GM18951 (cell line): ENCODE results near the gene GALNT2.

Source experiments
- POLR2A ChIP-seq: IDR thresholded peaks from 4 replicates; pipeline ENCODE4 v1.6.1; 2011; ENCODE audit warnings: mild to moderate bottlenecking; ENCODE audit not compliant: insufficient read length, insufficient read depth; ENCODE audit errors: extremely low read depth
- in situ Hi-C: fragments of 300-500 bp; cut with MboI; formaldehyde crosslinking; loops from one replicate; pipeline ENCODE4 v1.12.0; 2022; ENCODE audit warnings: low sequenced_read_pairs, mixed read lengths, inconsistent platforms; ENCODE audit not compliant: unreplicated experiment

The GALNT2 gene

GRCh38 chr1:230109066-230109465 lies 42.0 kb downstream of the GALNT2 start:
- no peak for TF ChIP-seq POLR2A
- in situ Hi-C loops, result no loop called here

DNA sequence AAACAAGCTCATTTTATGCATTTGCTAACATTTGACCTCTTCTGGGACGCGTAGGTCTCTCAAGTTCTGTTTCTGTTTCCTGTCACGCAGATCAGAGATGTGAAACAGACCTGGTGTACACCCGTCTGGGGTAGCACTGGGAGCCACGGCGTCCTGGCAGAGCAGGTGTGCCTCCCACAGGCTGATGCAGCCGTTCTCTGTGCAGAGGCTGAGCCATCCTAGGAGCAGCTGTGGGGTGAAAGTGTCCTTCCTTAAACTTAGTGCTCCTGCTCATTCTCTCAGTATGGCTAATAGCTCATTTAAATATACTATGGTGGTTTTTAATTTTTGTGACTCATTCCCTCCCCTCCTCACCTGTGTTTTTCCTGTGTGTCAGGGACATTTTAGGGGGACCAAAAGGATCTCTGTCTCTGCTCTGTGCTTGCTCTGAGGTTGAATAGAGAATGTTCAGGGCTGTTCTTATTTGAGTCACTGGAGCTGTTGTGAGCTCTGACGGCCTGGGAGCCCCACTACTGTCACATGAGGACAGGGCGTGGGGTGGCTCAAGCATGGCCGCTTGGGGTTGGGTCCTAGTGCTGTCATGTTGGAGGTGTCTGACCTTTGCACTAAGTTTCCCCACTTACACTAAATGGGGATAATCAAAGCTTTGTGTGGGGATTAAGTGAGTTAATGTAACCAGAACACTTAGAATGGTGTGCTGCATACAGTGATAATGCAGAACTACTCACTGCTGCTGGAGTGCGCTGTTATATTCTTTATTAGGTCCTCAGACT lies 43.0 kb downstream of the GALNT2 start:
- in situ Hi-C loops, result no loop called here
- peak; percentile 46 for TF ChIP-seq POLR2A

DNA sequence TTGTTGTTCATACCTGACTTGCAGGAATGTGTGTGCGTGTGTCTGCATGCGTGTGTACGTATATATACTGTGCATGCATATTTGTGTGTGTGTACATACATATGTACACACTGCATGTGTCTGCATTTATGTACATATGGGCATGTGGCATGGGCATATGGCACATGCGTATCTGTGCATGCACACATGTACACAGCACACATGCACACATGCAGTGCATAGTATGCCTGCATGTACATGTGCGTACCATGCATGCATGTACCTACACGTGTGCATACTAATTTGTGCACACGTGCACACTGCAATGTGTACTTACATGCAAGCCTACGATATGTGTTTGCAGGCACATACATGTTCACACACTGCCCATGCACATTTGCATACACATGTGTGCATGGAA lies 43.9 kb downstream of the GALNT2 start:
- in situ Hi-C loops, result no loop called here
- no peak for TF ChIP-seq POLR2A

- TF ChIP-seq POLR2A, result no peak
- in situ Hi-C loops, result no loop called here
Measured at GRCh38 chr1:230112131-230112701, 45.2 kb downstream of the GALNT2 start.

DNA sequence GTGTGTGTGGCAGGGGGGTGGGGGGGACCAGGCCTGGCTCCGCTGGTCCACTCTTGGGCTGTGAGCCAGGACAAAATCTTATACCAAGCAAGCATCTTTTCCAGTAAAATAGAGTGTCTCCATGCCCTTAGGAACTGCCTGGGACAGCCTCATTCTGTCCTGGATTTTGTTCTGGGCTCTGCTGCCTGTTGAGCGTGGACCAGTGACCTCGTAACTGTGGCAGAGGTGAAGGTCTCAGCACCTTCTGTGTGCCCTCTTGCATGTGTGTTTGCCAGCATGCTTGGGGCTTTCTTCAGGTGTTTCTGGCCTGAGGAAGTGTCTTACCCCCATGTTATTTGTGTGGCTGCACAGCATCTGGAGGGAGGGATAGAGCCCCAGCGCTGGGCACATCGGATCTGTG lies 45.7 kb downstream of the GALNT2 start:
- TF ChIP-seq POLR2A, result no peak
- in situ Hi-C loops, result no loop called here

DNA sequence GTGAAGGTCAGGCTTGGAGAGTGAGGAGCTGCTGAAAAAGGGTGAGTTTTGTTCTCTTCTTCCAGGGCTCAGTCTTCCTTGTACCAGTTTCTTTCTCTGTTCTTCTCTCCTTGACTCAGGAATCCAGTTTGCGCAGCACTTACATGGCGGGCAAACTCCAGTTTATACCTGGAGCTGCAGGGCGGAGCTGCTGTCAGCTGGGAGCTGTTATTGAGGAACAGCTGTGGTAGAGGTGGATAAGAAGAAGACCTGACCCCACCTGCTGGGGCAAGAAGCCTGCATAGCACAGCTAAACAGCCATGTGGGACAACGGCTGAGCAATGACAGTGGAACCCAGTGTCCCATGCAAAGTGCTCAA lies 46.2 kb downstream of the GALNT2 start:
- in situ Hi-C loops, result no loop called here

GRCh38 chr1:230113593-230114236 lies 46.7 kb downstream of the GALNT2 start:
- in situ Hi-C loops, result no loop called here
- no peak for TF ChIP-seq POLR2A

More for the DNA sequence above, 46.2 kb downstream of the GALNT2 start:
- TF ChIP-seq POLR2A, result no peak

- TF ChIP-seq POLR2A, result no peak
- in situ Hi-C loops, result no loop called here
Measured at GRCh38 chr1:230114237-230114651, 47.2 kb downstream of the GALNT2 start.

DNA sequence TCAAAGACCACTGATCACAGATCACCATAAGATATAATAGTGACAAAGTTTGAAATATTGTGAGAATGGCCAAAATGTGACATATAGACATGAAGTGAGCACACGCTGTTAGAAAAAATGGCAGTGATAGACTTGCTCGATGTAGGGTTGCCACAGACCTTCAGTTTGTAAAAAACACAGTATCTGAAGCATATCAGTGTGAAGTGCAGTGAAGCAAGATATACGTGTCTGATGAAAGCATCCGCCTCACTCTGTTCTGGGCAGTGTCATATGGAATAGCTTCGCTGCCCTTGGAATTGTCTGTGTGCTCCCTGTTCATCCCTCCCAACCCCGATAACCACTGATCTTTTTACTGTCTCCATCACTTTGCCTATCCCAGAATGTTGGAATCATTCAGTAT lies 50.7 kb downstream of the GALNT2 start:
- no peak for TF ChIP-seq POLR2A
- in situ Hi-C loops, result no loop called here

- in situ Hi-C loops, result no loop called here
Measured at GRCh38 chr1:230119340-230119739, 52.3 kb downstream of the GALNT2 start.

DNA sequence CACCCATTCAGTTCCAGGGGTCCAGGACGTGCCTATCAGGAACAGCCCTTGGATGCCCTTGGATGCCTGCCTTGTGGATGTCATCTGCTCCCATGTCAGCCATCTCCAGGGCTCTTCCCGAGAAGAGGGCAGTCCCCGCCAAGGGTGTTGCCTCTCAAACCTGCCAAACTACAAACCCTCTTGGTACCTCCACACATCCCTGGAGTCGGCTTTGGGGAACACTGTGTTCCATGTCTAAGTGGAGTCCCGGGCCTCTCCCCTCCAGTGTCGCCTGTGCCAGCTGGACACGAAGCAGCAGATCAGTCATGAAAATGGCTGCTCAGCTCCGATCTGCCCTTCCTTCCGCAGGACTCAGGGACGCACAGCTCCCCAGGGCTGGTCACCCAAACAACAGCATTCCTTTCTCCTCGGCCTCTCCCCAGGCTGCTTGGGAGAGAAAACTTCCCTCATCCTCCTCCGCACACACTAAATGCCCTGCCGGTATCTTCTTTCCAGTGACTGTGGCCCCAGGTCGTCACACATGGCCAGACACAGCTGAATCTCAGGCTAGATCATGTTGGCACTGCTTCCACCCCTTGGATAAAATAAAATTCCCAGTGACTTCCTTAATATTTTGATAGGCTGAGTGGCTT lies 53.4 kb downstream of the GALNT2 start:
- no peak for TF ChIP-seq POLR2A
- in situ Hi-C loops, result no loop called here

More at GRCh38 chr1:230119340-230119739, 52.3 kb downstream of the GALNT2 start:
- TF ChIP-seq POLR2A, result no peak

DNA sequence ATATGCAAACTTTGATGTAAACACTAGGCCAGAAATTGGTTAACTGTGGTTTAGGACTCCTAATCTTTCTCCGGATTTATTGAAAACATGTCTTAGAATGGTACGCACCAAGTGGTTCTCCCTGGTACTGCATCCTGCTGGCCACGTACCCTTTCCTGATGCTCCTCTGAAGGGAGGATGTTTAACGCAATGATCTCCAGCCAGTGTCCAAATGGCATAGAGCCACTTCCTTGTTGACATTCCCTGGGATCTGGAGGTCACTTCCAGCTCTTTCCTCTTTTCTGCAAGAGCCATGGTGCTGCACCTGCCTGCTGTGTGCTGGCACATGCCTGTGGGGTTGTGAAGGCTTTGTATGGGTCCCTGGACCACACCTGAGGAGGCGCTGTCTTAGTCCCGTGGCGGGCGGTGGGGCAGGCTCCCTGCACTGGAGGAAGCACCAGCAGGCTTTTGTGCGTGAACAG lies 53.9 kb downstream of the GALNT2 start:
- in situ Hi-C loops, result no loop called here
- no peak for TF ChIP-seq POLR2A

- in situ Hi-C loops, result no loop called here
- TF ChIP-seq POLR2A, result no peak
Measured at GRCh38 chr1:230121950-230122349, 54.9 kb downstream of the GALNT2 start.
